HG03039 (cell line): Measurements from ENCODE around the gene ZKSCAN5.

ENCODE experiments used
- ATAC-seq: cut with Tn5 transposase; IDR thresholded peaks from one replicate; pipeline ENCODE4 v1.9.1; 2021; ENCODE audit warnings: mild to moderate bottlenecking, moderate library complexity; ENCODE audit not compliant: unreplicated experiment

Gene ZKSCAN5

DNA sequence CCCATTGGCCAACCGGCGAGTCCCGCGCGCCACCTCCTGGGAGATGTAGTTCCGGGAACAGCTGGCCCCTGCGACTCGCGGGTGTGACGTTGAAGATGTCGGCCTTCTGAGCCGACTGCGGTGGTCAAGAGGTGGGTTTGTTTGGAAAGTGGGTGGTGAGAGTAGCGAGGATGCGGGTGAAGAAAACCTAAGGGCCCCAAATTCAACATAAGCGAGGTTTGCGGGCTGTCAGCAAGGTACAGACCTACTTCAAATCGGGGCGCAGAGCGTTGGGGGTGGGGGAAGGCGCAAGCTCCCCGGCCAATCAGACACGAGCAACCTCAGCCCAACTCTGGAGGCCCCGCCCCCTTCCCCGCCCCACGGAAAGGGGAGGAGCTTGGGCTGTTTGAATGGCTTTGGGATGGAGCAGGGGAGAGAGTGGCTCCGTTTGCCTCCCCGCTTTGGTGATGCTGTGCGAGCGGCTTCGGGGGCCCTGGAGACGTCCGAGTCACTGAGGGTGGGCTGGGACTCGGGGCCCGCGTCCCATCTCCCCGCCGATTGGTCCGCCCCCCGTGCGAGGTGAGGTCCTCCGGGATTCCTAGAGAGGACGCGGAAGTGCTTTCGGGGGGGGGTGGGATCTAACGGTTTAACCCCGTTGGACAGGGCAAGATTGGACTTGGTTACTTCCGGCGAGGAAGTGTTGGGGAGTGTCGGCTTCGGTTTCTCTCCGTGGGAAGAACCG, at the start of gene ZKSCAN5:
Gene ZKSCAN5 (plus strand): TSS at position 60 of the 721 bp plus-strand sequence. CDS start 1,383 bp downstream, outside the sequence.
- ATAC-seq: peak; percentile 47

GRCh38 chr7:99455874-99456273, 48.6 kb upstream of the ZKSCAN5 start:
- ATAC-seq: no peak

DNA sequence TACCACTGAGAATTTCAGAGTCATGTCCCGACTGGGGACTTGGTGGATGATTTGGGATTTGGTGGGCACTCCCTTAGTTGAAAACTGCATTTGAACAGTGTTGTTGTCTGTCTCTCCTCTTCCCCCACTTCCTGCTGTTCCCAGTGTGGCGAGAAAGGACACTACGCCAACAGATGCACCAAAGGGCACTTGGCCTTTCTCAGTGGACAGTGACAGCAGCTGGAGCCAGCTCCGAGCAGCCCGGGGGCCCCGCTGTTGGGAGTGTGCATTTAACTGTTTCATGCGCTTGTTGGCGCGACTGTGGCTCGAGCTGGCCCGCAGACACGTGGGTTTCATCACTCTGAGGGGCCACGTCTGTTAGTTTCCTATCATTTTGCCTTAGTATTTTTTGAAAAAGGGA, 48.2 kb upstream of the ZKSCAN5 start:
- ATAC-seq: no peak

DNA sequence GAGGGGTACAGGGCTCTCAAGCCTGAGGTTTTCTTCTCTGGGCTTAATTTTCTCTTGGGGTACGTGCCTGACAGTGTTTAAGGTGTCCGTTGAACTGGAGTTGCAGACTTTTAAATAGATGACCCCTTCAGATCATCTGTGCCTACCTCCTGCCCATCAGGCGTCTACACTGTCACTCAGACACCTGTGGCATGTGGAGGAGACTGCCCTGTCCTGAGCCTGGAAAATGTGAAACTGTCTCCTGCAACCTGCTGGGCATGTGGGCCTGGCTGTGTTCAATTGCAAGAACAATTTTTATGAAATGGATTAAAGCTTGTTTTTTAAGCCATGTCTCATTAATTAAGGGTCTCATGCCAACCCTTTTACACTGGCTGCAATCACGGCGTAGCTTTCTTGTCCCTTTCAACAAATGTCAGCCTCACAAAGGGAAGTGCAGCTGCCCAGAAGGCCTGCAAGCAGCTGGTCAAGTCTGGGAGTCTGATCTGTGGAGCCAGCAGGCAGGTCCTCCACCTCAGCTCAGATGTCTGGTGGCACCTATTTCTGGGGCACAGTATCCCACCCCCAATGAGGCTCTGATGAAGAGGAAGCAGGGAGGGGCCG, 47.3 kb upstream of the ZKSCAN5 start:
- ATAC-seq: no peak

GRCh38 chr7:99457650-99458493, 46.6 kb upstream of the ZKSCAN5 start:
- no peak for ATAC-seq

DNA sequence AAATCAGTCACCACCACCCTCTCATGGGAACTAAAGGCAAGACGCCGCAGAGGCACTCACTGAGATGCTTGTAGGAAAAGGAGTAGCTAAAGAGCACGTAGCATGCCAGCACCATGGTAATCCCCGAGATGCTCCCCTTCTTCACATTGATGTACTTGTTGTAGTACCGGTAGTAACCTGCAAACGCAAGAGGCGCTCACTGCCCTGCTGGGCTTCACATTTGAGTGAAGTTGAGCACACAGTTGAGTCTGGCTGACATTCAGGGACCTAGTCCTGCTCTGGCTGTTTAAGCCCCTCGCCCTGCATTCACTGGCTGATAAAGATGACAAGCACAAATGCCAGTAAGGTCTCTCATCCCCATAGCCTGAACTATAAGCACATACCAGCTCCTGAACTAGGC, 45.4 kb upstream of the ZKSCAN5 start:
- no peak for ATAC-seq

GRCh38 chr7:99460651-99461050, 43.8 kb upstream of the ZKSCAN5 start:
- ATAC-seq: no peak

GRCh38 chr7:99461221-99461620, 43.2 kb upstream of the ZKSCAN5 start:
- ATAC-seq: no peak

- ATAC-seq: no peak
Measured at GRCh38 chr7:99465421-99465768, 39.1 kb upstream of the ZKSCAN5 start.

GRCh38 chr7:99468336-99468918, 36.0 kb upstream of the ZKSCAN5 start:
- no peak for ATAC-seq

- no peak for ATAC-seq
Measured at GRCh38 chr7:99469381-99470065, 34.9 kb upstream of the ZKSCAN5 start.

GRCh38 chr7:99472561-99473314, 31.7 kb upstream of the ZKSCAN5 start, which contains the start of gene ZNF789:
Gene ZNF789 (plus strand): TSS chr7:99472890. CDS start chr7:99476457, 3,567 bp downstream.
- ATAC-seq: peak; percentile 95

GRCh38 chr7:99473315-99473596, 31.2 kb upstream of the ZKSCAN5 start:
- no peak for ATAC-seq

DNA sequence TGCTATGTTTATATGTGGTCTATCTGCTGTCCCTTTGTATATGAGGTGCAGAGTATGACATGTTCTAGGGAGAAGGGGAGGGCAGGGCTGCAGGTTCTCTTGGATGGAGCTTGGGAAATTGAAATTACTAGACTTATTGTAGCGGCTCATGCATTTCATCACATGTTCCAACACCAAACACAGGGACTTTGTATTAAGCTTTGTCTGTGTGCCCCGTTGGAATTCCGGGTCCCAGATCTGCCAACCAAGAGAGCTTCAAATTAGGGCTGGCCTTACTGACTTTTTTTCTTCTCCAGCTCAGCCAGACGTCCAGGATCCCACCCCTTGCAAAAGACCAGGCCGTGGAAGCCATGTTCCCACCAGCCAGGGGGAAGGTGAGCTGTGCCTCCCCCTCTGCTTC, 28.4 kb upstream of the ZKSCAN5 start:
- no peak for ATAC-seq

- no peak for ATAC-seq
Measured at GRCh38 chr7:99478464-99479440, 25.7 kb upstream of the ZKSCAN5 start.

DNA sequence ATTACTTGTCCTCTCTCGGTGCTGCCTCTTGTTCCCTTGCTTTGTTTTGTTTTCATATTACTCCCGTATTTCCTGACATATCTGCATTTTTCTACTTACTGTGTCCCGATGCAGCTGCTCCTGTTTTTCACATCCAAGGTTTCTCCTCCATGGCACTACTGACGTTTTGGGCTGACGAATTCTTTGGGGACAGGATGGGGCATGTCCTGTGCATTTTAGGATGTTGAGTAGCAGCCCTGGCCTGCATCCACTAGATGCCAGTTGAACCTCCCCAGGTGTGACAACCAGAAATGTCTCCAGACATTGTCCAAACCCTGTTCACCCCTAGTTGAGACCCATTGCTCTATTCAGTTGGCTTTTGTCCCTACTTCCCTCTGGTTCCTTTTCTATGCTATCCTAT, 19.4 kb upstream of the ZKSCAN5 start:
- ATAC-seq: no peak

DNA sequence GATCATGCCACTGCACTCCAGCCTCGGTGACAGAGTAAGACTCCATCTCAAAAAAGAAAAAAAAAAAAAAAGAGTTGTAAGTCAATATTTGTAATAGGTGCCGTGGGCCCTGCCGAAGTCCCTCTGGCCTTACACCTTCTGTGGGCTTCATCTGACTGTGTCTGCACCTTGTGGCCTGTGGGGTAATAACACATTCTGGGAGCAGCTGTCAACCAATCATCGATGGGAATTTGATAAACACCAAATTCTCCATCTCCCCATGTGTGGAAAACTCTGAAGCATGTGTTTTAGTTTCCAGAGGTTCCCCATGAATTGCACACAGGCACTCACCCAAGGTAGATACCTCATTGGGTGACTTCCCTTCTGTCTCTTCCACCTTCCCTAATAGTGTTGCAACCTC, 15.2 kb upstream of the ZKSCAN5 start:
- no peak for ATAC-seq

GRCh38 chr7:99490878-99491277, 13.6 kb upstream of the ZKSCAN5 start:
- ATAC-seq: no peak

DNA sequence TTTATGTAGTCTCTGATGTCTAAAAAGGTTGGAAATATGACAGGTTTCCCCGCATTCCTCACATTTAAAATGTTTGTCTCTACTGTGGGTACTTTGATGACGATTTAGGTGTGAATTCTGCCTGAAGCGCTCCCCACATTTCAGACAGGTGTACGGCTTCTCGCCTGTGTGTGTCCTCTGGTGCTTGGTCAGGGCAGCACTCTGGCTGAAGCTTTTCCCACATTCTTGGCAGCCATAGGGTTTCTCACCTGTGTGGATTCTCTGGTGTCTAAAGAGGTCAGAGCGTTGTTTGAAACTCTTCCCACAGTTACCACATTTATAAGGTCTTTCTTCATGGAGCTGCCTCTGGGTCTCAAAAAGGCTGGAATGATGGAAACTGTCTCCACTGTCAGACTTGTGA, 10.6 kb upstream of the ZKSCAN5 start:
- ATAC-seq: no peak
